NCI-H146 treated with DMSO at 0.1 percent for 48 hours (cell line): ENCODE results near the gene SIMC1.
"Not testable (repeated sequence)": the region's sequence is repeated elsewhere in the genome, so short reads cannot be mapped to it uniquely, and the experiment has no call there.

ENCODE experiments used
- DNase-seq: peaks from one replicate; lab custom pipeline; 2025; ENCODE audit not compliant: unreplicated experiment; lab: John Stamatoyannopoulos, UW

The SIMC1 gene

GRCh38 chr5:176214466-176215021 lies 23.7 kb upstream of the SIMC1 start:
- not testable (repeated sequence) for DNase-seq

GRCh38 chr5:176216393-176216916 lies 21.8 kb upstream of the SIMC1 start:
- DNase-seq, result not testable (repeated sequence)

- DNase-seq, result not testable (repeated sequence)
These were observed 21.0 kb upstream of the SIMC1 start for GRCh38 chr5:176217188-176217729.

GRCh38 chr5:176217764-176218163 lies 20.5 kb upstream of the SIMC1 start:
- not testable (repeated sequence) for DNase-seq

GRCh38 chr5:176222006-176222405 lies 16.2 kb upstream of the SIMC1 start:
- DNase-seq, result not testable (repeated sequence)

GRCh38 chr5:176228358-176228757 lies 9.9 kb upstream of the SIMC1 start:
- DNase-seq, result not testable (repeated sequence)

- not testable (repeated sequence) for DNase-seq
These were observed 5.0 kb upstream of the SIMC1 start for GRCh38 chr5:176233253-176233652.

- DNase-seq, result not testable (repeated sequence)
These were observed 3.1 kb upstream of the SIMC1 start for GRCh38 chr5:176235155-176235554.

- DNase-seq, result not testable (repeated sequence)
These were observed 540 bp downstream of the SIMC1 start for GRCh38 chr5:176238645-176239283.

- DNase-seq, result not testable (repeated sequence)
These were observed 1.1 kb downstream of the SIMC1 start for GRCh38 chr5:176239304-176239703.

- DNase-seq, result not testable (repeated sequence)
These were observed 6.1 kb downstream of the SIMC1 start for GRCh38 chr5:176244318-176244717.

GRCh38 chr5:176245074-176245473 lies 6.8 kb downstream of the SIMC1 start:
- not testable (repeated sequence) for DNase-seq

GRCh38 chr5:176245489-176245888 lies 7.3 kb downstream of the SIMC1 start:
- not testable (repeated sequence) for DNase-seq

- not testable (repeated sequence) for DNase-seq
These were observed 12.5 kb downstream of the SIMC1 start for GRCh38 chr5:176250691-176251090.

- not testable (repeated sequence) for DNase-seq
These were observed 13.9 kb downstream of the SIMC1 start for GRCh38 chr5:176252171-176252570.

- DNase-seq, result not testable (repeated sequence)
These were observed 15.3 kb downstream of the SIMC1 start for GRCh38 chr5:176253370-176254065.

- DNase-seq, result not testable (repeated sequence)
These were observed 15.8 kb downstream of the SIMC1 start for GRCh38 chr5:176254066-176254393.

GRCh38 chr5:176257871-176258505 lies 19.8 kb downstream of the SIMC1 start:
- DNase-seq, result not testable (repeated sequence)

- DNase-seq, result not testable (repeated sequence)
These were observed 22.5 kb downstream of the SIMC1 start for GRCh38 chr5:176260682-176261081.

GRCh38 chr5:176266448-176266847 lies 28.2 kb downstream of the SIMC1 start:
- DNase-seq, result not testable (repeated sequence)

- not testable (repeated sequence) for DNase-seq
These were observed 50.8 kb downstream of the SIMC1 start for GRCh38 chr5:176289018-176289417.
